K562 (cell line): Measurements from ENCODE around the gene RPS19. TPM values are rescaled to one million over a fixed set of nuclear protein-coding genes. Genes with fewer than 3 reads are reported as not detected.
A peak's percentile ranks its signal among the peaks of the same experiment; 100 is the strongest.

Experiments
- ARID2 ChIP-seq: fragments of 450-650 bp; IDR thresholded peaks from 2 replicates; pipeline ENCODE4 v1.6.1; 2017; ENCODE audit warnings: antibody characterized with exemption, mild to moderate bottlenecking
- GATAD2B ChIP-seq: fragments of 450-650 bp; IDR thresholded peaks from 2 replicates; pipeline ENCODE4 v1.6.1; 2017; ENCODE audit warnings: mild to moderate bottlenecking, borderline replicate concordance
- HDAC8 ChIP-seq: fragments of 450-650 bp; IDR thresholded peaks from 2 replicates; pipeline ENCODE4 v1.6.1; 2016; ENCODE audit warnings: mild to moderate bottlenecking, missing genetic modification characterization, moderate library complexity, missing compliant biosample characterization
- HNRNPLL ChIP-seq: fragments of 200-400 bp; formaldehyde crosslinking; IDR thresholded peaks from 2 replicates; pipeline ENCODE4 v1.6.1; 2017; ENCODE audit warnings: low read length, low read depth, mild to moderate bottlenecking; ENCODE audit not compliant: poor library complexity, severe bottlenecking
- KDM1A ChIP-seq, 2 experiments: fragments of 450-650 bp; IDR thresholded peaks; 2 replicates each; pipeline ENCODE4 v1.6.1; 2016; ENCODE audit warnings: mild to moderate bottlenecking in 2 of 2
- NFE2 ChIP-seq: IDR thresholded peaks from 2 replicates; pipeline ENCODE4 v1.6.1; 2014; ENCODE audit warnings: antibody characterized with exemption, low read depth
- NRF1 ChIP-seq, 2 experiments: fragments of 450-650 bp; IDR thresholded peaks in 1 of 2; conservative IDR thresholded peaks in 1 of 2; 2 replicates each; pipeline ENCODE4 v1.6.1; 2014; ENCODE audit warnings: mild to moderate bottlenecking in 2 of 2
- PHF21A ChIP-seq: fragments of 450-650 bp; IDR thresholded peaks from 2 replicates; pipeline ENCODE4 v1.6.1; 2017; ENCODE audit warnings: low read depth, borderline replicate concordance
- RNF2 ChIP-seq: sonication (generic); IDR thresholded peaks from 2 replicates; pipeline ENCODE4 v1.6.1; 2016
- SIX5 ChIP-seq, 2 experiments: IDR thresholded peaks; 2 replicates each; pipeline ENCODE4 v1.6.1; 2011; ENCODE audit warnings: low read length in 2 of 2, borderline replicate concordance in 1 of 2, low read depth in 1 of 2, mild to moderate bottlenecking in 1 of 2, moderate library complexity in 1 of 2; ENCODE audit not compliant: insufficient read depth in 1 of 2
- SREBF2 ChIP-seq: sonication (generic); formaldehyde crosslinking; IDR thresholded peaks from 2 replicates; pipeline ENCODE4 v1.4.0; 2020; ENCODE audit warnings: mild to moderate bottlenecking, missing genetic modification reagents
- TAF1 ChIP-seq: IDR thresholded peaks from 2 replicates; pipeline ENCODE4 v1.6.1; 2011; ENCODE audit warnings: mild to moderate bottlenecking, low read length, moderate library complexity; ENCODE audit not compliant: insufficient read depth, control insufficient read depth, severe bottlenecking; ENCODE audit errors: extremely low read depth
- ZNF175 ChIP-seq: fragments of 200-800 bp; sonication (Bioruptor generic); IDR thresholded peaks from 2 replicates; pipeline ENCODE4 v1.6.1; 2016; ENCODE audit warnings: low read depth, mild to moderate bottlenecking, missing genetic modification characterization, missing compliant biosample characterization
- ZNF507 ChIP-seq: conservative IDR thresholded peaks from 2 replicates; pipeline ENCODE4 v1.6.1; 2017; ENCODE audit warnings: missing genetic modification characterization, missing compliant biosample characterization
- polyA plus RNA-seq, 8 experiments: library from polyadenylated mRNA; depleted of rRNA in 4 of 8; stranded (reverse) in 5 of 8; unstranded in 3 of 8; fragments of >200 nt; fragmentation: Nextera tagmentation in 2 of 8; fragmentation: Illumina TruSeq in 1 of 8; extraction: Ambion mirVana in 2 of 8; extraction: Trizol in 1 of 8; gene quantifications; 2 replicates each; pipeline versions ENCODE4 v1.2.1 to v1.2.3, GENCODE V29; 2011 to 2014; ENCODE audit warnings: inconsistent platforms in 1 of 8, missing spikeins in 1 of 8
- total RNA-seq, 7 experiments: library from RNA; depleted of rRNA in 6 of 7; stranded (reverse); fragments of >200 nt in 6 of 7; fragmentation: Illumina TruSeq in 2 of 7; extraction: Trizol in 2 of 7; gene quantifications; 2 replicates each; pipeline versions ENCODE4 v1.2.1 to v1.2.3, GENCODE V29; 2011 to 2021; ENCODE audit warnings: low replicate concordance in 1 of 7
- TF ChIP-seq, protein P1 (sequence below): fragments of 450-650 bp; IDR thresholded peaks from 2 replicates; pipeline ENCODE4 v1.6.1; 2014; ENCODE audit warnings: low read depth, mild to moderate bottlenecking, moderate library complexity, borderline replicate concordance
- TF ChIP-seq, protein P2 (sequence below): sonication (generic); IDR thresholded peaks from 2 replicates; pipeline ENCODE4 v1.6.1; 2016
- TF ChIP-seq, protein P3 (sequence below): IDR thresholded peaks from 2 replicates; pipeline ENCODE4 v1.6.1; 2012; ENCODE audit warnings: low read depth, low read length, improper control_type of control experiment, borderline replicate concordance
- TF ChIP-seq, protein P4 (sequence below): fragments of 250-450 bp; sonication (Bioruptor Pico); IDR thresholded peaks from 2 replicates; pipeline ENCODE4 v1.8.0; 2022; ENCODE audit warnings: moderate library complexity, mild to moderate bottlenecking, inconsistent platforms
- TF ChIP-seq, protein P5 (sequence below), 2 experiments: fragments of 450-650 bp in 1 of 2; sonication (generic) in 1 of 2; formaldehyde crosslinking in 1 of 2; IDR thresholded peaks in 1 of 2; conservative IDR thresholded peaks in 1 of 2; 2 replicates each; pipeline versions ENCODE4 v1.6.1 to v1.8.1; 2016 to 2023; ENCODE audit warnings: mild to moderate bottlenecking in 2 of 2, moderate library complexity in 2 of 2, inconsistent platforms in 1 of 2, missing genetic modification reagents in 1 of 2

Gene RPS19
- total and polyA plus RNA-seq, 9 of the 15 experiments (the other 6 are each of a cell fraction or from before 2014, with no cell fraction given), result 1,964 to 3,408 (median 2,747) TPM

DNA sequence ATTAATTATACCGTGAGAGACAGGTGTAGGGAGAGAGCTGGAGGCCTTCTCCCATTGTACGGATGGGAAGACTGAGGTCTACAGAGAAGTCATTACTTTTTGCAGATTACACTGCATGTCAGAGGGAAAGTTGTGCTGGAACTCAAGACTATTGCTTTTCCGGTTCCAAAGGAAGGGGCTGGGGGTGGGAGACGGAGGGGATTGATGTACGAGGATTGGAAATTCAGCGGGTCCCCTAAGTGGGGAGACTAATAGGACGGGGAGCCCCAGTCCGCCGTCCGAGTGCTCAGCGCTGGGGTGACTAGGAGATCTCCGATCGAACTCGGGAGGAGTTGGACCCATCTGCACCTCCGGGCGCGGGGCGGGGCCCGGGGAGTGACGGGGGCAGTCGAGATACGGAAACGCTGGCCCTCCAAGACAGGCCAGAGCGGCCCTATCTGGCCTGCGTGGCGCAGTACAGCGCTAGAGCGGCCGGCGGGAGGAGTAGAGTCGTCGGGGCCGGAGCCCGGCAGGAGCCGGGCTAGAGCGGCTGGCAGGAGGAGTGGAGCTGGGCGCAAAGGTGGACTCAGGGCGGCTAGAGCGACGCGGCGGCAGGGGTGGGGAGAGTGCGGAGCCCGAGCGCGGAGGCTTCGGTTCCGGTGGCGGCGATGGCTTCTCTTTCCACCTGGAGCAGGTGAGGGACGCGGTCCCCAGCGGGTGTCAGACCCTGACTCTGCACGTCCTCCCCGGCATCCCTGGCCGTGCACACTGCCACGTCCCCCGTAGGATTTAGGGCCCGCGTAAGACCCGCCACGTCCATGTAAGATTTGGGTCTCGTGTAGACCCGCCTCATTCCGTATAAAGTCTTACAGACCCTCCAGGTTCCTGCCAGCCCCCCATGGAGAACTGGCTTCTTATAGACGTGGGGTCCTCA, 24.0 kb downstream of the RPS19 start (continued):
- TF ChIP-seq TAF1 (peak; percentile 76), ARID2 (no peak), HNRNPLL (peak; percentile 73), KDM1A (IDR thresholded peaks at IDR 0.05) (peak; percentile 97 to 99), NFE2 (0 out of 2 replicates have a peak, but pooled peaks have one; percentile 12), ZNF175 (CRISPR knock-in tag) (no peak; the same call in 1 of the 2 replicates), SIX5 (IDR thresholded peaks at IDR 0.05; ENCODE audit: borderline replicate concordance in 1 of 2, insufficient read depth in 1 of 2, low read depth in 1 of 2, low read length in 2 of 2) (peak; percentile 14 to 34; a peak in 1 of 4 replicates), HDAC8 (tag) (no peak), NRF1 (conservative IDR thresholded peaks at IDR 0.05 in 1 of 2, IDR thresholded peaks at IDR 0.05 in 1 of 2) (peak; percentile 81 to 83), SREBF2 (CRISPR knock-in tag) (no peak), RNF2 (peak; percentile 91), PHF21A (peak; percentile 43; the same call in 1 of the 2 replicates), ZNF507 (tag) (no peak), GATAD2B (peak; percentile 34; the same call in 1 of the 2 replicates)
- TF ChIP-seq, protein P1, sequence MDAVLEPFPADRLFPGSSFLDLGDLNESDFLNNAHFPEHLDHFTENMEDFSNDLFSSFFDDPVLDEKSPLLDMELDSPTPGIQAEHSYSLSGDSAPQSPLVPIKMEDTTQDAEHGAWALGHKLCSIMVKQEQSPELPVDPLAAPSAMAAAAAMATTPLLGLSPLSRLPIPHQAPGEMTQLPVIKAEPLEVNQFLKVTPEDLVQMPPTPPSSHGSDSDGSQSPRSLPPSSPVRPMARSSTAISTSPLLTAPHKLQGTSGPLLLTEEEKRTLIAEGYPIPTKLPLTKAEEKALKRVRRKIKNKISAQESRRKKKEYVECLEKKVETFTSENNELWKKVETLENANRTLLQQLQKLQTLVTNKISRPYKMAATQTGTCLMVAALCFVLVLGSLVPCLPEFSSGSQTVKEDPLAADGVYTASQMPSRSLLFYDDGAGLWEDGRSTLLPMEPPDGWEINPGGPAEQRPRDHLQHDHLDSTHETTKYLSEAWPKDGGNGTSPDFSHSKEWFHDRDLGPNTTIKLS, result peak; percentile 99
- TF ChIP-seq, protein P2, sequence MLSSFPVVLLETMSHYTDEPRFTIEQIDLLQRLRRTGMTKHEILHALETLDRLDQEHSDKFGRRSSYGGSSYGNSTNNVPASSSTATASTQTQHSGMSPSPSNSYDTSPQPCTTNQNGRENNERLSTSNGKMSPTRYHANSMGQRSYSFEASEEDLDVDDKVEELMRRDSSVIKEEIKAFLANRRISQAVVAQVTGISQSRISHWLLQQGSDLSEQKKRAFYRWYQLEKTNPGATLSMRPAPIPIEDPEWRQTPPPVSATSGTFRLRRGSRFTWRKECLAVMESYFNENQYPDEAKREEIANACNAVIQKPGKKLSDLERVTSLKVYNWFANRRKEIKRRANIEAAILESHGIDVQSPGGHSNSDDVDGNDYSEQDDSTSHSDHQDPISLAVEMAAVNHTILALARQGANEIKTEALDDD, result peak; percentile 12; the same call in 1 of the 2 replicates
- TF ChIP-seq, protein P3, sequence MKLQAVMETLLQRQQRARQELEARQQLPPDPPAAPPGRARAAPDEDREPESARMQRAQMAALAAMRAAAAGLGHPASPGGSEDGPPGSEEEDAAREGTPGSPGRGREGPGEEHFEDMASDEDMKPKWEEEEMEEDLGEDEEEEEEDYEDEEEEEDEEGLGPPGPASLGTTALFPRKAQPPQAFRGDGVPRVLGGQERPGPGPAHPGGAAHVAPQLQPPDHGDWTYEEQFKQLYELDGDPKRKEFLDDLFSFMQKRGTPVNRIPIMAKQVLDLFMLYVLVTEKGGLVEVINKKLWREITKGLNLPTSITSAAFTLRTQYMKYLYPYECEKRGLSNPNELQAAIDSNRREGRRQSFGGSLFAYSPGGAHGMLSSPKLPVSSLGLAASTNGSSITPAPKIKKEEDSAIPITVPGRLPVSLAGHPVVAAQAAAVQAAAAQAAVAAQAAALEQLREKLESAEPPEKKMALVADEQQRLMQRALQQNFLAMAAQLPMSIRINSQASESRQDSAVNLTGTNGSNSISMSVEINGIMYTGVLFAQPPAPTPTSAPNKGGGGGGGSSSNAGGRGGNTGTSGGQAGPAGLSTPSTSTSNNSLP, result peak; percentile 83; the same call in 1 of the 2 replicates
- TF ChIP-seq, protein P4, sequence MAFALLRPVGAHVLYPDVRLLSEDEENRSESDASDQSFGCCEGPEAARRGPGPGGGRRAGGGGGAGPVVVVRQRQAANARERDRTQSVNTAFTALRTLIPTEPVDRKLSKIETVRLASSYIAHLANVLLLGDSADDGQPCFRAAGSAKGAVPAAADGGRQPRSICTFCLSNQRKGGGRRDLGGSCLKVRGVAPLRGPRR (CRISPR knock-in tag), result peak; percentile 87; the same call in 1 of the 2 replicates
- TF ChIP-seq, protein P5, sequence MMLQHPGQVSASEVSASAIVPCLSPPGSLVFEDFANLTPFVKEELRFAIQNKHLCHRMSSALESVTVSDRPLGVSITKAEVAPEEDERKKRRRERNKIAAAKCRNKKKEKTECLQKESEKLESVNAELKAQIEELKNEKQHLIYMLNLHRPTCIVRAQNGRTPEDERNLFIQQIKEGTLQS (IDR thresholded peaks at IDR 0.05), result peak; percentile 20; the same call in 1 of the 2 replicates
- TF ChIP-seq, protein P5 (CRISPR knock-in tag; conservative IDR thresholded peaks at IDR 0.05), result 0 out of 2 replicates have a peak, but pooled peaks have one; percentile 50
